Measurements from ENCODE around the gene PSMA5. TPM values are rescaled to one million over a fixed set of nuclear protein-coding genes. Genes with fewer than 3 reads are reported as not detected.

PSMA5 gene
- total and polyA plus RNA-seq, 7 donors, result 58.1 to 213 (median 99.6) TPM

- Histone ChIP-seq H3K27me3 (ENCODE audit: insufficient read depth in 3 of 3, low read length in 2 of 3) (no peaks in the 10 kb centered on the region), H3K4me3 (peak overlapping the region; percentile 18), H3K4me1 (peaks cover 69% of the 10 kb centered on the region), H3K27ac (peak overlapping the region; percentile 97), H3K9me3 (no peaks in the 10 kb centered on the region), H3K36me3 (ENCODE audit: insufficient read depth in 1 of 2, low read depth in 1 of 2) (peaks cover 0 to 37% of the 10 kb centered on the region in 2 donors)
- TF ChIP-seq, protein P1, sequence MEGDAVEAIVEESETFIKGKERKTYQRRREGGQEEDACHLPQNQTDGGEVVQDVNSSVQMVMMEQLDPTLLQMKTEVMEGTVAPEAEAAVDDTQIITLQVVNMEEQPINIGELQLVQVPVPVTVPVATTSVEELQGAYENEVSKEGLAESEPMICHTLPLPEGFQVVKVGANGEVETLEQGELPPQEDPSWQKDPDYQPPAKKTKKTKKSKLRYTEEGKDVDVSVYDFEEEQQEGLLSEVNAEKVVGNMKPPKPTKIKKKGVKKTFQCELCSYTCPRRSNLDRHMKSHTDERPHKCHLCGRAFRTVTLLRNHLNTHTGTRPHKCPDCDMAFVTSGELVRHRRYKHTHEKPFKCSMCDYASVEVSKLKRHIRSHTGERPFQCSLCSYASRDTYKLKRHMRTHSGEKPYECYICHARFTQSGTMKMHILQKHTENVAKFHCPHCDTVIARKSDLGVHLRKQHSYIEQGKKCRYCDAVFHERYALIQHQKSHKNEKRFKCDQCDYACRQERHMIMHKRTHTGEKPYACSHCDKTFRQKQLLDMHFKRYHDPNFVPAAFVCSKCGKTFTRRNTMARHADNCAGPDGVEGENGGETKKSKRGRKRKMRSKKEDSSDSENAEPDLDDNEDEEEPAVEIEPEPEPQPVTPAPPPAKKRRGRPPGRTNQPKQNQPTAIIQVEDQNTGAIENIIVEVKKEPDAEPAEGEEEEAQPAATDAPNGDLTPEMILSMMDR (IDR thresholded peaks at IDR 0.05), result no peak
- DNase-seq (no peak), ATAC-seq (peak in 3 of 4 donors; percentile 31 to 62 (median 51))
- WGBS, 3 donors, result 21 to 26% (median 25%) methylated on average over 3 of the region's 3 CpGs
- intact Hi-C loops (cut with DNase I), result no loop called here
Measured at GRCh38 chr1:109472779-109473178, 46.5 kb upstream of the PSMA5 start.

DNA sequence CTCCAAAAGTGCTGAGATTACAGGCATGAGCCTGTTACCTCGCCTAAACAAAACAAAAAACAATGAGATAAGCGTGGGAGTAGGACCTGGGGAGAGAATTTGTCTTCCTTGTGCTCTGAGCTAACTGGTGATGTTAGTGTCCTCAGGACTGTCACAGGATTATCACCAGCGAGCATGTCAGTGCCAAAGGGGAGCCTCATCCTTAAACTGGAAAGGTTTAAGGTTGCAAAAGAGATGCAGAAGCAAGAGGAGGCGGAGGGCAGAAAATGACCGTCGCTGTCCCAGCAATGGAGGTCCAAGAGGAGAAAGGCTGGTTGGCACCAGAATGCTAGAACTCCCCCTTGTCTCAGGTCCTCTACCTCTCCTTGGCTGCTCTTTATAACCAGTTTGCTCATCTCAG lies 44.0 kb upstream of the PSMA5 start:
- no peaks in the 10 kb centered on the region for H3K27me3 ChIP-seq (ENCODE audit: insufficient read depth in 3 of 3, low read length in 2 of 3)
- peak overlapping the region; percentile 97 for H3K27ac ChIP-seq
- H3K4me3 ChIP-seq, result peak overlapping the region; percentile 87
- 11 to 36% (median 19%) methylated on average over 5 to 6 of the region's 6 CpGs for WGBS, 3 donors
- peaks cover 63% of the 10 kb centered on the region for H3K4me1 ChIP-seq
- intact Hi-C loops (cut with DNase I), result loop anchor here in 1 of 2 donors (2.0 kb wide), 1 partner anchor 43 kb away; the partner anchor contains the start of gene PSMA5
- H3K9me3 ChIP-seq, result no peaks in the 10 kb centered on the region
- TF ChIP-seq, protein P1 (IDR thresholded peaks at IDR 0.05), result no peak
- H3K36me3 ChIP-seq (ENCODE audit: insufficient read depth in 1 of 2, low read depth in 1 of 2), result peaks cover 0 to 13% of the 10 kb centered on the region in 2 donors
- ATAC-seq (peak in 2 of 4 donors; percentile 21 to 28), DNase-seq (no peak)

GRCh38 chr1:109468903-109469302 lies 42.7 kb upstream of the PSMA5 start:
- intact Hi-C loops (cut with DNase I), result loop anchor here in 1 of 2 donors (5.0 kb wide), 1 partner anchor 42 kb away; the partner anchor contains the start of gene PSMA5

GRCh38 chr1:109468061-109468460 lies 41.8 kb upstream of the PSMA5 start:
- WGBS, 3 donors, result 48 to 58% (median 57%) methylated on average over 1 of the region's 1 CpG
- ATAC-seq, result no peak
- peak overlapping the region; percentile 97 for H3K27ac ChIP-seq
- no peaks in the 10 kb centered on the region for H3K27me3 ChIP-seq (ENCODE audit: insufficient read depth in 3 of 3, low read length in 2 of 3)
- intact Hi-C loops (cut with DNase I), result loop anchor here in 1 of 2 donors (5.0 kb wide), 1 partner anchor 41 kb away; the partner anchor contains the start of gene PSMA5
- TF ChIP-seq, protein P1 (IDR thresholded peaks at IDR 0.05), result no peak
- H3K4me3 ChIP-seq, result peak overlapping the region; percentile 87
- no peak for DNase-seq
- H3K9me3 ChIP-seq, result no peaks in the 10 kb centered on the region
- H3K4me1 ChIP-seq, result peaks cover 44% of the 10 kb centered on the region
- H3K36me3 ChIP-seq (ENCODE audit: insufficient read depth in 1 of 2, low read depth in 1 of 2), result no peaks in the 10 kb centered on the region

More at GRCh38 chr1:109468903-109469302, 42.7 kb upstream of the PSMA5 start:
- no peak for DNase-seq
- Histone ChIP-seq H3K4me1 (peaks cover 53% of the 10 kb centered on the region), H3K27ac (peak overlapping the region; percentile 97), H3K9me3 (no peaks in the 10 kb centered on the region), H3K36me3 (ENCODE audit: insufficient read depth in 1 of 2, low read depth in 1 of 2) (no peaks in the 10 kb centered on the region), H3K27me3 (ENCODE audit: insufficient read depth in 3 of 3, low read length in 2 of 3) (no peaks in the 10 kb centered on the region), H3K4me3 (peak overlapping the region; percentile 87)
- WGBS, 3 donors, result 17 to 34% (median 25%) methylated on average over 2 of the region's 2 CpGs
- TF ChIP-seq, protein P1 (IDR thresholded peaks at IDR 0.05), result no peak
- no peak for ATAC-seq
